OCI-LY1 (cell line): Measurements from ENCODE around the gene CTSV.

Experiments
- H2AFZ ChIP-seq: fragments of 200-600 bp; sonication (generic), shearing (Covaris generic); 2 replicates; pipeline ENCODE4 v1.6.0; 2014; ENCODE audit warnings: antibody characterized with exemption, mild to moderate bottlenecking, low read length
- H3F3A ChIP-seq: fragments of 200-600 bp; sonication (generic), shearing (Covaris generic); 2 replicates; pipeline ENCODE4 v1.6.0; 2014; ENCODE audit warnings: mild to moderate bottlenecking, antibody characterized with exemption, low read length, moderate library complexity; ENCODE audit not compliant: insufficient read depth
- H3K27ac ChIP-seq: fragments of 200-600 bp; sonication (generic); 2 replicates; pipeline ENCODE4 v1.5.1; 2014; ENCODE audit warnings: low read length, mixed run types, mild to moderate bottlenecking, low read depth; ENCODE audit not compliant: poor library complexity, severe bottlenecking
- H3K27me3 ChIP-seq: fragments of 200-600 bp; sonication (generic); 2 replicates; pipeline ENCODE4 v1.6.0; 2014; ENCODE audit warnings: antibody characterized with exemption, mild to moderate bottlenecking, low read length, moderate library complexity; ENCODE audit not compliant: insufficient read depth
- H3K36me3 ChIP-seq: fragments of 200-600 bp; sonication (generic); 2 replicates; pipeline ENCODE4 v1.6.1; 2014; ENCODE audit warnings: mild to moderate bottlenecking, antibody characterized with exemption, low read length, moderate library complexity, mixed read lengths; ENCODE audit not compliant: insufficient read depth
- H3K4me1 ChIP-seq: fragments of 200-600 bp; sonication (generic); 2 replicates; pipeline ENCODE4 v1.5.1; 2014; ENCODE audit warnings: mild to moderate bottlenecking, low read length, moderate library complexity; ENCODE audit not compliant: insufficient read depth, severe bottlenecking
- H3K4me2 ChIP-seq: fragments of 200-600 bp; sonication (generic), shearing (Covaris generic); 2 replicates; pipeline ENCODE4 v1.6.1; 2014; ENCODE audit warnings: low read length
- H3K4me3 ChIP-seq: fragments of 200-600 bp; sonication (generic); 2 replicates; pipeline ENCODE4 v1.5.1; 2014; ENCODE audit warnings: low read length, low read depth, mild to moderate bottlenecking, mixed read lengths; ENCODE audit not compliant: poor library complexity, severe bottlenecking
- H3K79me2 ChIP-seq: fragments of 200-600 bp; shearing (Covaris generic); 2 replicates; pipeline ENCODE4 v1.6.1; 2016; ENCODE audit warnings: mixed run types, low read length, mixed read lengths; ENCODE audit not compliant: insufficient read depth
- H3K9ac ChIP-seq: fragments of 200-600 bp; sonication (generic), shearing (Covaris generic); 2 replicates; pipeline ENCODE4 v1.6.1; 2014; ENCODE audit warnings: mild to moderate bottlenecking, low read length, mixed read lengths
- H3K9me2 ChIP-seq: fragments of 200-600 bp; sonication (generic), shearing (Covaris generic); 2 replicates; pipeline ENCODE4 v1.6.1; 2014; ENCODE audit warnings: low read depth, mild to moderate bottlenecking, low read length, mixed read lengths
- H3K9me3 ChIP-seq: fragments of 200-600 bp; shearing (Covaris generic); 2 replicates; pipeline ENCODE4 v1.6.1; 2014; ENCODE audit warnings: low read length, mixed read lengths
- H4K20me1 ChIP-seq: fragments of 200-600 bp; sonication (generic), shearing (Covaris generic); 2 replicates; pipeline ENCODE4 v1.6.0; 2016; ENCODE audit warnings: mild to moderate bottlenecking, low read length; ENCODE audit not compliant: insufficient read depth
- CTCF ChIP-seq: fragments of 200-600 bp; sonication (generic), shearing (Covaris generic); IDR thresholded peaks from 2 replicates; pipeline ENCODE4 v1.5.1; 2017; ENCODE audit warnings: mild to moderate bottlenecking, antibody characterized with exemption, low read length, moderate library complexity, mixed read lengths
- EZH2 ChIP-seq: fragments of 200-600 bp; sonication (generic), shearing (Covaris generic); IDR thresholded peaks from 2 replicates; pipeline ENCODE4 v1.8.0; 2017; ENCODE audit warnings: borderline replicate concordance, mixed run types, mild to moderate bottlenecking, antibody characterized with exemption, low read length, moderate library complexity, mixed read lengths

The CTSV gene

GRCh38 chr9:97067490-97067889, 28.5 kb upstream of the CTSV start:
- H3K9ac ChIP-seq, result no peak overlapping the region
- no peaks in the 10 kb centered on the region for H3K36me3 ChIP-seq
- no peaks in the 10 kb centered on the region for H3K27me3 ChIP-seq
- no peaks in the 10 kb centered on the region for H3K9me3 ChIP-seq
- H3K4me2 ChIP-seq, result no peak overlapping the region
- H3K79me2 ChIP-seq, result no peaks in the 10 kb centered on the region
- no peak for TF ChIP-seq EZH2
- no peak for TF ChIP-seq CTCF
- no peak overlapping the region for H3K4me3 ChIP-seq
- H2AFZ ChIP-seq, result no peak overlapping the region
- H3K27ac ChIP-seq, result no peak overlapping the region
- no peaks in the 10 kb centered on the region for H3K4me1 ChIP-seq
- no peaks in the 10 kb centered on the region for H3F3A ChIP-seq
- H4K20me1 ChIP-seq, result no peaks in the 10 kb centered on the region
- H3K9me2 ChIP-seq, result no peaks in the 10 kb centered on the region

- H3K79me2 ChIP-seq, result no peaks in the 10 kb centered on the region
- H2AFZ ChIP-seq, result no peak overlapping the region
- no peaks in the 10 kb centered on the region for H3K27me3 ChIP-seq
- no peaks in the 10 kb centered on the region for H3F3A ChIP-seq
- H4K20me1 ChIP-seq, result no peaks in the 10 kb centered on the region
- H3K4me3 ChIP-seq, result no peak overlapping the region
- no peak overlapping the region for H3K4me2 ChIP-seq
- no peaks in the 10 kb centered on the region for H3K9me2 ChIP-seq
- no peaks in the 10 kb centered on the region for H3K4me1 ChIP-seq
- no peaks in the 10 kb centered on the region for H3K9me3 ChIP-seq
- no peak overlapping the region for H3K27ac ChIP-seq
- no peaks in the 10 kb centered on the region for H3K36me3 ChIP-seq
- H3K9ac ChIP-seq, result no peak overlapping the region
- TF ChIP-seq EZH2 (no peak), CTCF (no peak)
These were observed 25.2 kb upstream of the CTSV start for GRCh38 chr9:97064176-97064575.

DNA sequence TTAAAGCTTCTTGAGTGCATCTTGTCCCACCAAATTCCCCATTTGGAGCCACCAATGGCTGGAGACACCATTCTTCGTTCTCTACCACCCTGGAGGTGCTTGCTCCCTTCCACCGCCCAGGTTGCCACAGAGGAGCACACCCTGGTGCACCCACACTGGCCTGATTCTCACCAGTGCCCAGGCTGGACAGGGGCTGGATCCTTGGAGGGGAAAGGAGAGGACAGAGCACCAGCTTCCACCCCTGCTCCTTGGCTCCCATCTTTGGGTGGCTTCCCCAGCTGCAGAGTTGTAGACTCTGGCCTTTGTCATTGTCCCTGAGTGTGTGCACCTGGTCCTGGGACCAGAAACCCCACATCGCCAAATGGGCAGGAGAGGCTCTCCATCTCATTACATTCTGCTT, 21.9 kb upstream of the CTSV start:
- Histone ChIP-seq H3K4me3 (no peak overlapping the region), H4K20me1 (no peaks in the 10 kb centered on the region), H3K4me2 (no peak overlapping the region), H3K9me3 (no peaks in the 10 kb centered on the region), H3K27ac (no peak overlapping the region), H2AFZ (no peak overlapping the region), H3K79me2 (no peaks in the 10 kb centered on the region), H3K4me1 (no peaks in the 10 kb centered on the region), H3K36me3 (no peaks in the 10 kb centered on the region), H3K9me2 (no peaks in the 10 kb centered on the region), H3K9ac (no peak overlapping the region), H3F3A (no peaks in the 10 kb centered on the region), H3K27me3 (no peaks in the 10 kb centered on the region)
- no peak for TF ChIP-seq CTCF
